Right atrium auricular region (tissue), 2 donors: Measurements from ENCODE around the gene NTN3. TPM values are rescaled to one million over a fixed set of nuclear protein-coding genes. Genes with fewer than 3 reads are reported as not detected.

ENCODE experiments used
- DNase-seq: peaks from one replicate; pipeline ENCODE4 v3.0.0-alpha.2; 2019; ENCODE audit warnings: low spot score
- H3K27ac ChIP-seq, 2 donors: fragments of 200-600 bp; sonication (generic); 1 replicate in 1 of 2; 2 replicates in 1 of 2; pipeline ENCODE4 v1.5.1; 2016 to 2019
- H3K27me3 ChIP-seq, 2 donors: fragments of 200-600 bp; sonication (generic); one replicate each; pipeline versions ENCODE4 v1.5.1 to v1.6.0; 2017 to 2019
- H3K36me3 ChIP-seq: fragments of 200-600 bp; sonication (generic); one replicate; pipeline ENCODE4 v1.5.1; 2016
- H3K4me1 ChIP-seq, 2 donors: fragments of 200-600 bp; sonication (generic); one replicate each; pipeline versions ENCODE4 v1.5.1 to v1.6.0; 2017 to 2019
- H3K4me3 ChIP-seq, 2 donors: fragments of 200-600 bp; sonication (generic); 1 replicate in 1 of 2; 2 replicates in 1 of 2; pipeline ENCODE4 v1.5.1; 2017 to 2019; ENCODE audit warnings: mild to moderate bottlenecking in 1 of 2, moderate library complexity in 1 of 2
- H3K9me3 ChIP-seq, 2 donors: fragments of 200-600 bp; sonication (generic); one replicate each; pipeline ENCODE4 v1.5.1; 2019
- microRNA-seq, 2 donors: library from miRNA; unstranded; fragments of <30 nt; microRNA quantifications; one replicate each; pipeline ENCODE4, GENCODE V29; 2016 to 2017; ENCODE audit warnings: borderline number of aligned reads in 2 of 2, borderline replicate concordance in 1 of 2
- total RNA-seq, 2 donors: library from RNA; depleted of rRNA; stranded (reverse); fragments of >200 nt; gene quantifications; one replicate each; pipeline ENCODE4 v1.1.0, GENCODE V29; 2016
- TF ChIP-seq, protein P1 (sequence below), 2 donors: fragments of 200-600 bp; sonication (generic); IDR thresholded peaks; one replicate each; pipeline ENCODE4 v1.5.1; 2019; ENCODE audit warnings: antibody characterized with exemption in 2 of 2

NTN3 gene
- total RNA-seq, 2 donors from 2014 or later, result 0.22 to 0.51 TPM

DNA sequence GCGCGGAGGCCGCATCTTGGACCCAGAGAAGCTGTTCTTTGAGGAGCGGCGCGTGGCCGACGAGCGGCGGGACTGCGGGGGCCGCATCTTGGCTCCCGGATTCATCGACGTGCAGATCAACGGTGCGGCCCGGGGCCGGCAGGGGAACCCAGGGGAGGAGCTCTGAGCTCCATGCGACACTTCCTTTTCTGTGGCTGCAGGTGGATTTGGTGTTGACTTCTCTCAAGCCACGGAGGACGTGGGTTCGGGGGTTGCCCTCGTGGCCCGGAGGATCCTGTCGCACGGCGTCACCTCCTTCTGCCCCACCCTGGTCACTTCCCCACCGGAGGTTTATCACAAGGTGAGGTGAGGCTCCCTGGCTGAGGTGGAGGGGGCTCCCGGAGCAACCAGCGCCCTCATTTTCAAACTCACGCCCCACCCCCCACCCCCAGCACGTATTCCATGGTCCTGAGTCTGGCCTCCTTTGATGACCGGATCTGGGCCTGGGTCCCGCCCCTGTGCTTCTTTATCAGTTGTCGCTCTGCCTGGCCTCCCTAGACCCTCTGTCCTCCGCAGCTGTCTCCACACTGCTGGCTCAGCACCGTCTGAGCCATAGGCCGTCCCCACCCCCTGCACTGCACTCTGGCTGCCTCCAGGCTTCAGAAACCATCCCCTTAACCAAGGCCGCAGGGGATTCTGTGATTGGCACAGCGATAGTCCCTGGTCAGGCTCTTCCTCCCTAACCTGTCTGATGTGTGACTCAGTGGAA, 49.9 kb downstream of the NTN3 start:
- Histone ChIP-seq H3K4me1 (peaks cover 0 to 51% of the 10 kb centered on the region in 2 donors), H3K36me3 (peaks cover 19% of the 10 kb centered on the region), H3K27ac (peak overlapping the region; percentile 83 to 98), H3K27me3 (no peaks in the 10 kb centered on the region), H3K4me3 (peak overlapping the region; percentile 70 to 71), H3K9me3 (no peaks in the 10 kb centered on the region)
- DNase-seq, result no peak
- TF ChIP-seq, protein P1, sequence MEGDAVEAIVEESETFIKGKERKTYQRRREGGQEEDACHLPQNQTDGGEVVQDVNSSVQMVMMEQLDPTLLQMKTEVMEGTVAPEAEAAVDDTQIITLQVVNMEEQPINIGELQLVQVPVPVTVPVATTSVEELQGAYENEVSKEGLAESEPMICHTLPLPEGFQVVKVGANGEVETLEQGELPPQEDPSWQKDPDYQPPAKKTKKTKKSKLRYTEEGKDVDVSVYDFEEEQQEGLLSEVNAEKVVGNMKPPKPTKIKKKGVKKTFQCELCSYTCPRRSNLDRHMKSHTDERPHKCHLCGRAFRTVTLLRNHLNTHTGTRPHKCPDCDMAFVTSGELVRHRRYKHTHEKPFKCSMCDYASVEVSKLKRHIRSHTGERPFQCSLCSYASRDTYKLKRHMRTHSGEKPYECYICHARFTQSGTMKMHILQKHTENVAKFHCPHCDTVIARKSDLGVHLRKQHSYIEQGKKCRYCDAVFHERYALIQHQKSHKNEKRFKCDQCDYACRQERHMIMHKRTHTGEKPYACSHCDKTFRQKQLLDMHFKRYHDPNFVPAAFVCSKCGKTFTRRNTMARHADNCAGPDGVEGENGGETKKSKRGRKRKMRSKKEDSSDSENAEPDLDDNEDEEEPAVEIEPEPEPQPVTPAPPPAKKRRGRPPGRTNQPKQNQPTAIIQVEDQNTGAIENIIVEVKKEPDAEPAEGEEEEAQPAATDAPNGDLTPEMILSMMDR (IDR thresholded peaks at IDR 0.05), result no peak

Small RNA genes lying within 50 kb of the gene (microRNA-seq; reads per million reads assigned to microRNA genes)
- gene MIR6767, result 0 reads per million in 2 donors
- 0 reads per million in 2 donors for gene MIR6768

Other genes starting within 250 kb of the NTN3 start
- gene E4F1, start 247.7 kb upstream of the NTN3 start, total RNA-seq, result 10 to 100 TPM; 10.0 to 16.7 TPM
- gene DNASE1L2, start 234.9 kb upstream of the NTN3 start, total RNA-seq, result under 1 TPM in 1 of 2 donors, not detected in 1; 0.83 TPM
- gene ECI1, start 219.7 kb upstream of the NTN3 start, total RNA-seq, result 100 to 1,000 TPM in 1 of 2 donors, 10 to 100 TPM in 1; 71.8 to 108 TPM
- 100 to 1,000 TPM in 1 of 2 donors, 10 to 100 TPM in 1; 93.6 to 124 TPM for gene RNPS1, start 203.2 kb upstream of the NTN3 start, total RNA-seq
- gene ABCA3, start 130.6 kb upstream of the NTN3 start, total RNA-seq, result 10 to 100 TPM in 1 of 2 donors, 1 to 10 TPM in 1; 7.5 to 10.1 TPM
- gene CCNF, start 41.9 kb upstream of the NTN3 start, total RNA-seq, result 1 to 10 TPM; 1.4 to 1.7 TPM
- gene TEDC2, start 11.2 kb upstream of the NTN3 start, total RNA-seq, result 1 to 10 TPM in 1 of 2 donors, under 1 TPM in 1; 0.63 to 4.1 TPM
- 10 to 100 TPM in 1 of 2 donors, 1 to 10 TPM in 1; 9.6 to 10.5 TPM for gene TBC1D24, start 3.8 kb downstream of the NTN3 start, total RNA-seq
- gene ATP6V0C, start 42.7 kb downstream of the NTN3 start, total RNA-seq, result 100 to 1,000 TPM in 1 of 2 donors, 10 to 100 TPM in 1; 63.7 to 107 TPM
- 10 to 100 TPM; 10.6 to 12.6 TPM for gene AMDHD2, start 49.1 kb downstream of the NTN3 start, total RNA-seq
- 1 to 10 TPM in 1 of 2 donors, not detected in 1; 1.5 TPM for gene CEMP1, start 60.1 kb downstream of the NTN3 start, total RNA-seq
- gene PDPK1, start 66.7 kb downstream of the NTN3 start, total RNA-seq, result 10 to 100 TPM; 25.0 to 29.5 TPM
- gene KCTD5, start 211.2 kb downstream of the NTN3 start, total RNA-seq, result 10 to 100 TPM; 12.5 to 15.6 TPM
- gene PRSS27, start 248.9 kb downstream of the NTN3 start, total RNA-seq, result under 1 TPM in 1 of 2 donors, not detected in 1; 0.51 TPM